OCI-LY3 (cell line): ENCODE results near the gene GPR155.
A peak's percentile ranks its signal among the peaks of the same experiment; 100 is the strongest.

ENCODE experiments used
- H2AFZ ChIP-seq: fragments of 200-600, 300-600 bp; shearing (Covaris generic); 2 replicates; pipeline ENCODE4 v1.6.0; 2014; ENCODE audit warnings: antibody characterized with exemption, low read depth, low read length
- H3K27ac ChIP-seq: fragments of 200-600, 300-600 bp; sonication (generic); 2 replicates; pipeline ENCODE4 v1.5.1; 2014; ENCODE audit warnings: mild to moderate bottlenecking, low read length, moderate library complexity, mixed read lengths
- H3K27me3 ChIP-seq: fragments of 200-600, 300-600 bp; sonication (generic); 2 replicates; pipeline ENCODE4 v1.6.1; 2014; ENCODE audit warnings: low read depth, low read length, mixed read lengths
- H3K36me3 ChIP-seq: fragments of 200-600, 300-600 bp; sonication (generic); replicated peaks from 2 replicates; pipeline ENCODE3; 2014; ENCODE audit warnings: low read depth, low read length, mixed read lengths
- H3K4me1 ChIP-seq: fragments of 300-600, 200-600 bp; sonication (generic); 2 replicates; pipeline ENCODE4 v1.6.1; 2014; ENCODE audit warnings: low read length, mixed read lengths
- H3K4me2 ChIP-seq: fragments of 200-600, 300-600 bp; sonication (generic); 2 replicates; pipeline ENCODE4 v1.6.1; 2014; ENCODE audit warnings: low read length, mixed read lengths
- H3K4me3 ChIP-seq: fragments of 300-600, 200-600 bp; sonication (generic); 2 replicates; pipeline ENCODE4 v1.5.1; 2014; ENCODE audit warnings: antibody characterized with exemption, mild to moderate bottlenecking, low read length, moderate library complexity
- H3K79me2 ChIP-seq: fragments of 300-600, 200-600 bp; shearing (Covaris generic); 2 replicates; pipeline ENCODE4 v1.6.1; 2014; ENCODE audit warnings: mild to moderate bottlenecking, low read length, mixed read lengths
- H3K9ac ChIP-seq: fragments of 300-600, 200-600 bp; shearing (Covaris generic); 2 replicates; pipeline ENCODE4 v1.6.0; 2014; ENCODE audit warnings: mild to moderate bottlenecking, low read length, moderate library complexity
- H3K9me3 ChIP-seq: fragments of 200-600, 300-600 bp; shearing (Covaris generic); 2 replicates; pipeline ENCODE4 v1.6.1; 2014; ENCODE audit warnings: low read length, mixed read lengths; ENCODE audit not compliant: insufficient read depth
- H4K20me1 ChIP-seq: fragments of 200-600, 300-600 bp; sonication (generic); 2 replicates; pipeline ENCODE4 v1.6.1; 2016; ENCODE audit warnings: low read length, mixed read lengths; ENCODE audit not compliant: insufficient read depth
- CTCF ChIP-seq: fragments of 200-600, 300-600 bp; sonication (generic); IDR thresholded peaks from 2 replicates; pipeline ENCODE4 v1.5.1; 2014; ENCODE audit warnings: antibody characterized with exemption, low read length, low read depth
- EZH2phosphoT487 ChIP-seq: fragments of 200-600 bp; shearing (Covaris generic); IDR thresholded peaks from 2 replicates; pipeline ENCODE4 v1.6.1; 2018; ENCODE audit warnings: antibody characterized with exemption, mixed run types, low read depth

The GPR155 gene

GRCh38 chr2:174446531-174446930 lies 40.3 kb downstream of the GPR155 start:
- H3K79me2 ChIP-seq: no peaks in the 10 kb centered on the region

GRCh38 chr2:174445248-174445647 lies 41.6 kb downstream of the GPR155 start:
- Histone ChIP-seq H4K20me1 (no peaks in the 10 kb centered on the region), H3K4me1 (peaks cover under 1% of the 10 kb centered on the region), H3K9me3 (no peaks in the 10 kb centered on the region), H3K27me3 (no peaks in the 10 kb centered on the region), H3K27ac (no peak overlapping the region), H3K4me3 (no peak overlapping the region), H2AFZ (no peak overlapping the region), H3K9ac (no peak overlapping the region), H3K4me2 (no peak overlapping the region), H3K79me2 (no peaks in the 10 kb centered on the region), H3K36me3 (no peaks in the 10 kb centered on the region)
- TF ChIP-seq EZH2phosphoT487 (no peak), CTCF (no peak)

More at GRCh38 chr2:174446531-174446930, 40.3 kb downstream of the GPR155 start:
- Histone ChIP-seq H3K27ac (no peak overlapping the region), H3K4me1 (peaks cover 4% of the 10 kb centered on the region), H3K4me3 (no peak overlapping the region), H4K20me1 (no peaks in the 10 kb centered on the region), H3K9ac (no peak overlapping the region), H3K36me3 (no peaks in the 10 kb centered on the region), H3K27me3 (no peaks in the 10 kb centered on the region), H3K9me3 (no peaks in the 10 kb centered on the region), H2AFZ (no peak overlapping the region), H3K4me2 (no peak overlapping the region)
- no peak for TF ChIP-seq EZH2phosphoT487
- no peak for TF ChIP-seq CTCF

- no peaks in the 10 kb centered on the region for H3K27me3 ChIP-seq
- no peaks in the 10 kb centered on the region for H3K36me3 ChIP-seq
- H3K9ac ChIP-seq: no peak overlapping the region
- no peak overlapping the region for H3K4me2 ChIP-seq
- TF ChIP-seq CTCF: no peak
- TF ChIP-seq EZH2phosphoT487: no peak
- no peak overlapping the region for H3K27ac ChIP-seq
- H3K79me2 ChIP-seq: no peaks in the 10 kb centered on the region
- no peaks in the 10 kb centered on the region for H4K20me1 ChIP-seq
- no peaks in the 10 kb centered on the region for H3K4me1 ChIP-seq
- H3K4me3 ChIP-seq: no peak overlapping the region
- H2AFZ ChIP-seq: no peak overlapping the region
- no peaks in the 10 kb centered on the region for H3K9me3 ChIP-seq
Observed at GRCh38 chr2:174444761-174445160, 42.1 kb downstream of the GPR155 start.

- Histone ChIP-seq H3K79me2 (no peaks in the 10 kb centered on the region), H3K27ac (no peak overlapping the region), H4K20me1 (no peaks in the 10 kb centered on the region), H3K36me3 (no peaks in the 10 kb centered on the region), H3K4me3 (no peak overlapping the region), H3K4me1 (no peaks in the 10 kb centered on the region), H3K27me3 (no peaks in the 10 kb centered on the region), H2AFZ (no peak overlapping the region), H3K9ac (no peak overlapping the region), H3K9me3 (no peaks in the 10 kb centered on the region), H3K4me2 (no peak overlapping the region)
- no peak for TF ChIP-seq EZH2phosphoT487
- peak; percentile 38 for TF ChIP-seq CTCF
Observed at GRCh38 chr2:174442546-174443510, 44.0 kb downstream of the GPR155 start.
